K562 (cell line): Measurements from ENCODE around the gene MYL6B. TPM values are rescaled to one million over a fixed set of nuclear protein-coding genes. Genes with fewer than 3 reads are reported as not detected.

Experiments used
- BRD9 ChIP-seq: fragments of 450-650 bp; IDR thresholded peaks from 2 replicates; pipeline ENCODE4 v1.6.1; 2018; ENCODE audit warnings: low read depth; ENCODE audit not compliant: partially characterized antibody
- EHMT2 ChIP-seq: fragments of 450-650 bp; IDR thresholded peaks from 2 replicates; pipeline ENCODE4 v1.6.1; 2018; ENCODE audit warnings: antibody characterized with exemption
- FOXK2 ChIP-seq, 2 experiments: fragments of 450-650 bp; IDR thresholded peaks in 1 of 2; conservative IDR thresholded peaks in 1 of 2; 2 replicates each; pipeline ENCODE4 v1.6.1; 2016; ENCODE audit warnings: low read depth in 2 of 2, mild to moderate bottlenecking in 1 of 2
- MEF2D ChIP-seq: conservative IDR thresholded peaks from 2 replicates; pipeline ENCODE4 v1.6.1; 2016; ENCODE audit warnings: low read depth, missing genetic modification characterization, missing compliant biosample characterization
- NFRKB ChIP-seq: fragments of 450-650 bp; IDR thresholded peaks from 2 replicates; pipeline ENCODE4 v1.6.1; 2016; ENCODE audit warnings: low read depth
- VEZF1 ChIP-seq: fragments of 200-800 bp; sonication (Bioruptor generic); IDR thresholded peaks from 2 replicates; pipeline ENCODE4 v1.6.1; 2017; ENCODE audit warnings: missing genetic modification characterization, missing compliant biosample characterization
- ZC3H11A ChIP-seq: IDR thresholded peaks from 2 replicates; pipeline ENCODE4 v1.6.1; 2012; ENCODE audit warnings: low read depth, low read length, improper control_type of control experiment
- ZNF766 ChIP-seq: fragments of 200-800 bp; sonication (Bioruptor generic); conservative IDR thresholded peaks from 2 replicates; pipeline ENCODE4 v1.6.1; 2016; ENCODE audit warnings: missing genetic modification characterization, missing compliant biosample characterization
- polyA plus RNA-seq, 8 experiments: library from polyadenylated mRNA; depleted of rRNA in 4 of 8; stranded (reverse) in 5 of 8; unstranded in 3 of 8; fragments of >200 nt; fragmentation: Nextera tagmentation in 2 of 8; fragmentation: Illumina TruSeq in 1 of 8; extraction: Ambion mirVana in 2 of 8; extraction: Trizol in 1 of 8; gene quantifications; 2 replicates each; pipeline versions ENCODE4 v1.2.1 to v1.2.3, GENCODE V29; 2011 to 2014; ENCODE audit warnings: inconsistent platforms in 1 of 8, missing spikeins in 1 of 8
- total RNA-seq, 7 experiments: library from RNA; depleted of rRNA in 6 of 7; stranded (reverse); fragments of >200 nt in 6 of 7; fragmentation: Illumina TruSeq in 2 of 7; extraction: Trizol in 2 of 7; gene quantifications; 2 replicates each; pipeline versions ENCODE4 v1.2.1 to v1.2.3, GENCODE V29; 2011 to 2021; ENCODE audit warnings: low replicate concordance in 1 of 7
- TF ChIP-seq, protein P1 (sequence below), 2 experiments: fragments of 450-650 bp; conservative IDR thresholded peaks; 2 replicates each; pipeline ENCODE4 v1.6.1; 2017; ENCODE audit warnings: mild to moderate bottlenecking in 2 of 2, moderate library complexity in 2 of 2
- TF ChIP-seq, protein P2 (sequence below), 2 experiments: fragments of 450-650 bp; IDR thresholded peaks; 2 replicates each; pipeline ENCODE4 v1.6.1; 2016
- TF ChIP-seq, protein P3 (sequence below), 2 experiments: fragments of 450-650 bp; formaldehyde crosslinking in 1 of 2; IDR thresholded peaks; 2 replicates each; pipeline versions ENCODE4 v1.4.0 to v1.6.1; 2014 to 2020; ENCODE audit warnings: mild to moderate bottlenecking in 2 of 2, borderline replicate concordance in 1 of 2, low read depth in 1 of 2

Gene MYL6B
- total and polyA plus RNA-seq, 9 of the 15 experiments (the other 6 are each of a cell fraction or from before 2014, with no cell fraction given), result 42.8 to 77.3 (median 68.6) TPM

DNA sequence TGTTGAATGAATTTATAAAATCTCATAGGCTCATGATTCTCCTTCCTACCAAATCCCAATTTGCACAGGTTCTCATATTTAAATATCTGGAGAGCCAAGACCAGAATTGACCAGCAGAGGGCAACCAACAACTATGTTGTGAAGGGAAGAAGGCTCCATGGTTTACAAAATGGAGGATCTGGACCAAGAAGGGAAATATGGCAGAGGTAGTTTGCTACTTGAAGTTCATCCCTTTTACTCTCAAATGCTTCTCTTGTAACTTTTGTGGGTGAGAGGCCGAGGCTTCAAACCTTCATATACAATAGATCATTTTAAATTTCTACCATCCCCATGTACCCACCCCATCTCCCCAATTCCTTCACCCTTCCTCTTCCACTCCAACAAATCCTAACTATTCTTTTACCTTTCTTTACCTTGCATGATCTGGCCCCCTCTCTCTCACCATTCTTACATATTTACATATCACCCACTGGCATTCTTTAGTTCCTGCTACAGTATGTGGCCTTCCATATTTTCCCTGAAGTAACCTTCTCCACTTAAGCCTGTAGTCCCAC is 40.7 kb downstream of the MYL6B start (continued):
- TF ChIP-seq, protein P1, sequence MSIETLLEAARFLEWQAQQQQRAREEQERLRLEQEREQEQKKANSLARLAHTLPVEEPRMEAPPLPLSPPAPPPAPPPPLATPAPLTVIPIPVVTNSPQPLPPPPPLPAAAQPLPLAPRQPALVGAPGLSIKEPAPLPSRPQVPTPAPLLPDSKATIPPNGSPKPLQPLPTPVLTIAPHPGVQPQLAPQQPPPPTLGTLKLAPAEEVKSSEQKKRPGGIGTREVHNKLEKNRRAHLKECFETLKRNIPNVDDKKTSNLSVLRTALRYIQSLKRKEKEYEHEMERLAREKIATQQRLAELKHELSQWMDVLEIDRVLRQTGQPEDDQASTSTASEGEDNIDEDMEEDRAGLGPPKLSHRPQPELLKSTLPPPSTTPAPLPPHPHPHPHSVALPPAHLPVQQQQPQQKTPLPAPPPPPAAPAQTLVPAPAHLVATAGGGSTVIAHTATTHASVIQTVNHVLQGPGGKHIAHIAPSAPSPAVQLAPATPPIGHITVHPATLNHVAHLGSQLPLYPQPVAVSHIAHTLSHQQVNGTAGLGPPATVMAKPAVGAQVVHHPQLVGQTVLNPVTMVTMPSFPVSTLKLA (conservative IDR thresholded peaks at IDR 0.05), result 0 out of 4 replicates have a peak, but pooled peaks of 1 of the 2 experiments have one; percentile 30
- TF ChIP-seq, protein P2, sequence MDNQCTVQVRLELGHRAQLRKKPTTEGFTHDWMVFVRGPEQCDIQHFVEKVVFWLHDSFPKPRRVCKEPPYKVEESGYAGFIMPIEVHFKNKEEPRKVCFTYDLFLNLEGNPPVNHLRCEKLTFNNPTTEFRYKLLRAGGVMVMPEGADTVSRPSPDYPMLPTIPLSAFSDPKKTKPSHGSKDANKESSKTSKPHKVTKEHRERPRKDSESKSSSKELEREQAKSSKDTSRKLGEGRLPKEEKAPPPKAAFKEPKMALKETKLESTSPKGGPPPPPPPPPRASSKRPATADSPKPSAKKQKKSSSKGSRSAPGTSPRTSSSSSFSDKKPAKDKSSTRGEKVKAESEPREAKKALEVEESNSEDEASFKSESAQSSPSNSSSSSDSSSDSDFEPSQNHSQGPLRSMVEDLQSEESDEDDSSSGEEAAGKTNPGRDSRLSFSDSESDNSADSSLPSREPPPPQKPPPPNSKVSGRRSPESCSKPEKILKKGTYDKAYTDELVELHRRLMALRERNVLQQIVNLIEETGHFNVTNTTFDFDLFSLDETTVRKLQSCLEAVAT (IDR thresholded peaks at IDR 0.05), result 0 out of 4 replicates have a peak, but pooled peaks of 1 of the 2 experiments have one; percentile 46
- no peak for TF ChIP-seq MEF2D (tag)
- TF ChIP-seq FOXK2 (conservative IDR thresholded peaks at IDR 0.05 in 1 of 2, IDR thresholded peaks at IDR 0.05 in 1 of 2; ENCODE audit: low read depth in 2 of 2), result peak in 1 of 2 experiments; percentile 51; a peak in 1 of 4 replicates
- TF ChIP-seq NFRKB, result peak; percentile 68
- TF ChIP-seq, protein P3, sequence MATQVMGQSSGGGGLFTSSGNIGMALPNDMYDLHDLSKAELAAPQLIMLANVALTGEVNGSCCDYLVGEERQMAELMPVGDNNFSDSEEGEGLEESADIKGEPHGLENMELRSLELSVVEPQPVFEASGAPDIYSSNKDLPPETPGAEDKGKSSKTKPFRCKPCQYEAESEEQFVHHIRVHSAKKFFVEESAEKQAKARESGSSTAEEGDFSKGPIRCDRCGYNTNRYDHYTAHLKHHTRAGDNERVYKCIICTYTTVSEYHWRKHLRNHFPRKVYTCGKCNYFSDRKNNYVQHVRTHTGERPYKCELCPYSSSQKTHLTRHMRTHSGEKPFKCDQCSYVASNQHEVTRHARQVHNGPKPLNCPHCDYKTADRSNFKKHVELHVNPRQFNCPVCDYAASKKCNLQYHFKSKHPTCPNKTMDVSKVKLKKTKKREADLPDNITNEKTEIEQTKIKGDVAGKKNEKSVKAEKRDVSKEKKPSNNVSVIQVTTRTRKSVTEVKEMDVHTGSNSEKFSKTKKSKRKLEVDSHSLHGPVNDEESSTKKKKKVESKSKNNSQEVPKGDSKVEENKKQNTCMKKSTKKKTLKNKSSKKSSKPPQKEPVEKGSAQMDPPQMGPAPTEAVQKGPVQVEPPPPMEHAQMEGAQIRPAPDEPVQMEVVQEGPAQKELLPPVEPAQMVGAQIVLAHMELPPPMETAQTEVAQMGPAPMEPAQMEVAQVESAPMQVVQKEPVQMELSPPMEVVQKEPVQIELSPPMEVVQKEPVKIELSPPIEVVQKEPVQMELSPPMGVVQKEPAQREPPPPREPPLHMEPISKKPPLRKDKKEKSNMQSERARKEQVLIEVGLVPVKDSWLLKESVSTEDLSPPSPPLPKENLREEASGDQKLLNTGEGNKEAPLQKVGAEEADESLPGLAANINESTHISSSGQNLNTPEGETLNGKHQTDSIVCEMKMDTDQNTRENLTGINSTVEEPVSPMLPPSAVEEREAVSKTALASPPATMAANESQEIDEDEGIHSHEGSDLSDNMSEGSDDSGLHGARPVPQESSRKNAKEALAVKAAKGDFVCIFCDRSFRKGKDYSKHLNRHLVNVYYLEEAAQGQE (IDR thresholded peaks at IDR 0.05; ENCODE audit: borderline replicate concordance), result peak; percentile 78; the same call in 1 of the 2 replicates
- TF ChIP-seq, protein P3 (CRISPR knock-in tag; IDR thresholded peaks at IDR 0.05; ENCODE audit: low read depth), result no peak
- TF ChIP-seq VEZF1 (CRISPR knock-in tag), result peak; percentile 31; the same call in 1 of the 2 replicates
- TF ChIP-seq ZC3H11A, result peak; percentile 80; the same call in 1 of the 2 replicates
- 0 out of 2 replicates have a peak, but pooled peaks have one; percentile 37 for TF ChIP-seq ZNF766 (CRISPR knock-in tag)
- peak; percentile 70 for TF ChIP-seq BRD9
- TF ChIP-seq EHMT2, result peak; percentile 88
